Measurements from ENCODE around the gene GALNT10.

GALNT10 gene

DNA sequence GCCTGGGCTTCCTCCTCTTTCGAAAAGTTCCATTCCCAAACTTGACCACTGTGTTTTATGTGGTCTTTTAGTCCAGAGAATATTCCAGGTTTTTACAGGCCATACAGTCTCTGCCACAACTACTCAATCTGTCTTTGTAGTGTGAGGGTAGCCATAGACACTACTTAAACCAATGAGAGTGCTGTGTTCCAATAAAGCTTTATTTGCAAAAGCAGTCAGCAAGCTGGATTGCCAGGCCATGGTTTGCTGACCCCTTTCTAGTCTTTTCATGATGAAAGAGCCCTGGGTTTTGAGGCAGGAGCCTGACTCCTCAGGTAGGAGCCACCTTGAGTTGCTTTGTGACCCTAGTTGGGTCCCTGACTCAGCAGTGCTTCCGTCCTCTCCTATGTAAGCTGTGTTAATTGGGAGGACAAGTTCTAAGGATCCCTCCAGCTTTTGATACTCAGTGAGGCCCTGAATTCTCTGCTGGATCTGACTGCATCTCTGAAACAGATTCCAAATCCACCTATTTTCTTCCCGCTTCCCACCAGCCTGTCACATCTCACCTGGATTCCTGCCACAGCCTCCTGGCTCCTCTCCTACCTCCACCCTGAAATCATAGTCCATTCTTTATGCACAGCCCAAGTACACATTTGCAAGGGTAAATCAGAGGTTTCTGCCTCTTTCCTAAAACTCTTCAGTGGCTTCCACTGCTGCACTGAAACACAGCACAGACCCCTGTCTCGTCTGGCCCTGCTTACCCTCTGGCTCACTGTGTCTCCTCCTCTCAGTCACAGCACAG, 13.5 kb downstream of the GALNT10 start:
- DNase-seq, result no peak

DNA sequence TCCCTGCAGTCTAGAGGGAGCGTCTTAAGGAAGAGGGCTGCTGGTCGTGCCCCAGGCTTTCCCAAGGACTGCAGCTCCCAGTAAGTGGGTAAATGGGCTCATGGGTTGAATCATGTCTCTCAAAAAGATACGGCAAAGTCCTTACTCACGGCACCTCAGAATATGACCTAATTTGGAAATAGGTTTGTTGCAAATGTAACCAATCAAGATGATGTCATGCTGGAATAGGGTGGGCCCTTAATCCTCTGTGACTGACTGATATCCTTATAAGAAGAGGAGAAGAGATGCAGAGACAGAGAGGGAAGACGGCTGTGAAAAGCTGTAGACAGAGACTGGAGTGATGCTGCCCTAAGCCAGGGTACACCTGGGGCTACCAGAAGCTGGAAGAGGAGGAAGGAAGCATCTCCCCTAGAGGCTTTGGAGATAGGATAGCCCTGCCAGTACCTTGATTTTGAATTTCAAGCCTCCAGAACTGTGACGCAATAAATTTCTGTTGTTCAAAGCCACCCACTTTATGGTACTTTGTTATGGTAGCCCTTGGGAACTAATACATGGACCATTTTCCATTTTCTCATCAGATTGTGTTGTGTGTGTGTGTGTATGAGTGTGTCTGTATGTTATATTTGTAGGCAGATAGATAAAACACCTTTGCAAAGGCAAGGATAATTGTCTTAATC, 15.0 kb downstream of the GALNT10 start:
- DNase-seq, result no peak

DNA sequence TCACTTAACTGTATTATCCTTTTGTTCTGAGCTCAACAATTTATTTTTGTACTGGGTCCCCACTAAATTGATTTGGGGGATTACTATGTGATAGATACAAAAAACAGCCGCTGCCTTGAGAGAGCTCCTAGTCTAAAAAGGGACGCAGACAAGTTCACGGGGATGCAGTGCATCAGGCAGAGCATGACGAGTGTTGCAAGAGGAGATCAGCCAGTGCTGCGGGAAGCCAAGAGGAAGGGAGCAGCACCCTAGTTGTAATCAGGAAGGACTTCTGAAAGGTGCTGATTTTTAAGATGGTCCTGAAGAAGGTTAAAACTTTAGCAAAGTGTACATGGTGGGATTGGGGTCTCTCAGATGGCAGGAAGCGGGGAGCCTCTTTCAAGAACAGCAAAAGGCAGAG, 15.8 kb downstream of the GALNT10 start:
- no peak for DNase-seq

DNA sequence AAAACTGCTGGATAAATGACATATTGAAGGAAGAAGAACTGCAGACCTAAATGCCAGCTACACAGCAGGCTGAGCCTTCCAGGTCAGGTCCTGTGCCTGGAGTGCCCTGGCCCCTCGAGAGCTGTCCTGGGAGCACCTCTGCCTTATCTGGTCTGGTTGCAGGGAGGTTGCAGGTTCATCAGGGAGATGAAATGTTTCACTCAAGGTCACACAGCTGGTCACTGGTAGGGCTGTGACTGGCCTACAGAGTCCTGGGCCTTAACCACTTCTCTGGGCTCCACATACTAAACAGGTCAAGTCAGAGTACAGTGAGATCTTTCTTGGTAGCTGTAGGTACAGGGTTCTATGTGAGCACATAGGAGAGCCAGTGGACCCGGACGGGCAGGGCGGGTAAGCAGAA, 16.7 kb downstream of the GALNT10 start:
- DNase-seq, result no peak

DNA sequence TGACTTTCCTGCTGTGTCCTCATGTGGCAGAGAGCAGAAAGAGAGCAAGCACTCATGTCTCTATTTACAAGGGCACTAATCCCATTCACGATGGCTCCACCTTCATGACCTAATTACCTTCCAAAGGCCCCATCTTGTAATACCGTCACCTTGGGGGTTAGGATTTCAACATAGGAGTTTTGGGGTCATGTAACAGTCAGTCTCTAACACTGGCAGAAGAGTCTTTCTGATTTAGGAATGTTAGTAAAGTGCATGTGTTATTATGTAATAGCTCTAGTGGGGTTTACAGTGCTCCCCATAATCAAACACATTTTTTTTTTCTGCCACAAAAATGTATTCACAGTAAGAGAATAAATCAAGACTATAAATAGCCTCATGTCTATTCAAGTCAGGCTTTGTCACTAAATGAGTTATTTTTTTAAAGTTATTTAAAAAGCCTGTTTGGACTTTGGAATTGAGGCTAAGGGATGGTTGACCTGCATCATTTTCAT, 19.1 kb downstream of the GALNT10 start:
- no peak for DNase-seq

DNA sequence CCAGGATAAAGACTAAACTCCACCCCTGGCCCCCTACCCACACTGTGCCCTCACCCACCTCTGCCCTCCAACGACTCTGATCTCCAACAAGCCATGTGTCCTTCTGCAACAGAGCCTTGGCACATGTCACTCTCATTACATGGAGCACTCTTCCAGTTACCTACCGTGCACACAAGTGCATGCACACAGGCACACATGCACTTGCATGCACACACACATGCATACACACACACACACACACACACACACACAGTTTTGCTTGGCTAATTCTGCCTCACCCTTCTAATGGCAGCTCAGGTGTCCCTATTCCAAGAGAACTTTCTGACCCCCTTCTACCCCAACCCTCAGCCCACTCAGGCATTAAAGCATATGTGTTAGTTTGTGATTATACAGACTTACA, 19.6 kb downstream of the GALNT10 start:
- DNase-seq, result no peak

DNA sequence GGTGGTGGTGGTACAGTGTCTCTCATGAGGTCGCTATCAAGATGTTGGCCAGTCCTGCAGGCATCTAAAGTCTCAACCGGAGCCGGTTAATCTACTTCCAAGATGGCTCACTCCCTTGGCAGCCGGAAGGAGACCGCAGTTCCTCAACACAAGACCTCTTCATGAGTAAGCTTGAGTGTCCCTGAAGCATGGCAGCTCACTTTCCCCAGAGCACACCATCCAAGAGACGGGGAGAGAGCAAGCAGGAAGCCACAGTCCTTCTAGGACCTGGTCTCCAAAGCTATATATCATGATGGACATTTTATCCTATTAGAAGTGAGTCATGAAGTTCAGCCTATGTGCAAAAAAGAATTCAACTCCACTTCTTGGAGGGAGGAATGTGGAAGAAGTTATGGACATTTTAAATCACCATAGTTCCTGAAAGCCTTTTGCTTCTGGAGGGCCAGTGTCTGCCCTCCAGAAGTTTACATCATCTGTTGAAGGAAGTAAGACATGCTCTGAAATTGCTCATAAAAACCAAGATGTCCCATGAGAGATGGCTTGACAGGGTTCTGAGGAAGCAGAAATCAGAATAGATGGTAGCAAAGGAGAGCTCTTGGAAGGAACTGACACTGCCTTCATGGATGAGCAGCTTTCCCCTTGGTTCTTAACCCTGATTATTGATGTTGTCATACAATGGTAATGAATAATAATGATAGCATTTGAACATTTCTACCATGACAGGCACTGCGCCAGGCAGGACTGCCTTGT, 21.3 kb downstream of the GALNT10 start:
- no peak for DNase-seq

DNA sequence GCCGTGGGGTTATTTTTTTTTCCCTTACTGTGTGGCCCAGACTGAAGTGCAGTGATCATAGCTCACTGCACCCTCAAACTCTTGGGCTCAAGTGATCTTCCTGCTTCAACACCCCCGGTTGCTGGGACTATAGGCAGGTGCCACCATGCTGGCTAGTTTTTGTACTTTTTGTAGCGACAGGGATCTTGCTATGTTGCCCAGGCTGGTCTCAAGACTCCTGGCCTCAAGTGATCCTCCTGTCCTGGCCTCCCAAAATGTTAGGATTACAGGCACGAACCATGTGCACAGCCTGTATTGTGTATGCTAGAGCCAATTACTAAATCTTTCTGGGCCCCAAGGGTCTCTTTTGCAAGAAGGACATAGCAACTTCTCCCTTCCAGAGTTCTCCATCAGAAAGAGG, 23.1 kb downstream of the GALNT10 start:
- no peak for DNase-seq

DNA sequence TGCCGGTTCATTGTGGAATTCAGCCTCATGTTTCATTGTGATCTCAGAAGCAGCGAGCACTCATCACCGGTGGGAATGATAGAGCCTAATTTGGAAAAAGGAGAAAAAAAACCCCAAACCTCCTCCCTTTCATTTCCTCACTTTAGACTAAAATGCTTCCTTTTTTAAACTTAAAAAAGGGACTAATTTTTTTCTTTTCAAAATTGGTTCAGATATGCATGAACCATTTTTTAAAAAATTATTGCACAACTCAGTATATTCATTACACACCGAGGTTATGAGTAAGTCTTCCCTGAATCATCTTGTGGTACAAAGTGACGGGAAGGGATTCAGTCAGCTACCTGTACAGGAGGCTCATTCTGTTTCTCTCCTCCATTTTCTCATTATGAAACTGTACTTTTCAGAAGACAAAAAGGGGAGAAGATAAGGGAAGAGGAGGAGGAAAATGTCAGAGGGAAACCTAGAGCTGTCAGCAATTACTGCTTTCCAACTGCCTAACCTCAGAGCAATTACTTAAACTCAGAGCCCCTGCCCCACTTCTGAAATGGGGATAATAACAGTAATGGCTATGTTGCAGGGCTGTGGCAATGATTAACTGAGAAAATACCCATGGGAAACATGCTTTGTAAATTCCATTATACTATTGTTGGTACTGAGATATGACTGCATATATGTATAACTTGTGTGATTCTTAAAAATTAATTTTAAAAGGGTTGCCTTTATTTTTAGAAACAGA, 24.0 kb downstream of the GALNT10 start:
- no peak for DNase-seq

DNA sequence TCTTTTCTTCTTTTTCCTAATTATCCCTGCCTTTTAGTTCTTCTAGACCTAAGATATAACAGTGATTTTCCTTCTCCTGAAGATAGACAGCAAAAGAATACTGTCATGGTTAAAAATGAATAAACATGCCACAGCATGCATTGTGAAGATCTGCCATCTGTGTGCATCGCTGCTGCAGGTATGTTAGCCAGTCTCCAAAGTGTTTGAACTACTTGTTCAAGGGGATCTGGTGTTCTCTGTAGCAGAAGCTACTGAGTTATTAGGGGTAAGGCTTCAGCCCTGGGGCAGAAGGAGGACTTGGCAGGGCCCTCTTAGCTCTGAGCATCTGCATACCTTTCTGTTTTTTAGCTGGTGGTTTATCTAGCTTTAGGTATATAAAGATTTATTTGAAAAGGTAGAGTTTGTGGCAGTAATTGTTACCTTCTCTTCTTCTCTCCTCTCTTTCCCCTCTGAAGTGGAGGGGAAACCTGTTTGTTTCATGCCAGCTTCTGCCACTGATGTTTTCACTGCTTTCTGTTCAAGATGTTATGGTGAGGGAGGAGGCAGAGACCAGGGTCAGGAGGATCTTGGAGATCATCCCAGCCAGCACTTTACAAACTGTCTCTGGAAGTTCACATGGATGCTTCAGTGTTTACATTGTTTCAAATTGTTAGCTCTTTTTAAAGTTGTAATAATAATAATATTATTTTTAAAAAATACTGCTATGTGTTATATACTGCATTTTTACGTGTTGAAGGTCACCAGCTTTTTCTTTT, 25.2 kb downstream of the GALNT10 start:
- DNase-seq, result no peak

DNA sequence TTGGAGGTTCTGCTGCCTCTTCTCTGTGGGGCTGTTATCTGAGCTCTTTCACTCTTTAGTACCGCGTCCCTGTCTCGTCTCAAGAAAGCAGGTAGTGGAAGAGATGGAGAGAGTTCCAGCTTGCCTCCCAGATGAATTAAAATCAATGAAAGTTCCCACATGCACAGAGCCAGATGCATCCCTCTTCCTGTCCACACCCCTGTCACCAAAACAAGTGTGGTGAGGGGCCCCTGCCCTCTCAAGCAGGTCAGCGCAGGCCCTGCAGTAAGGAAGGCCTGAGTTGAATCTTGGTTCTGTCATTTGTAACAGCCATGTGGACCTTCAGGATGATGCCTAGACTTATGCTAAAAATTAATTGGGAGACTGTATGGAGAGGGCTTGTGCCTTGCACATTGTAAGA, 26.9 kb downstream of the GALNT10 start:
- no peak for DNase-seq

DNA sequence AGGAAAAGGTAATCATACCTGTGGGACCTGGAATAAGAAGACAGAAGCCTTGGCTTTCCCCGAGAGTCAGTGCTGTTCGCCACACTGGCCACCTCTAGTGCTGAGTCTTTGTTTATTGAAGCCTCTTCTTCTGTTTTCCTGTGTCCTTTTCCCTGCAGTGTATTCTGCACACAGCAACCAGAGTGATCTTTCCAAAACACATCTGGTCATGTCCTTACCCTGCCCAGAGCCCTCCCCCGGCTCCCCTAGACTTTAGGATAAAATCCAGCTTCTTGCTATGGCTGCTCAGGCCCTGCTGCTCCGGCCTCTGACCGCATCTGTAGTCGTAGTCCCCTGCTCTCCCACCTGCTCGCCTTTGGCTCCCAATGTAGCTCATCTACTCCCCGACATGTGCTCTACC, 28.3 kb downstream of the GALNT10 start:
- DNase-seq, result no peak

DNA sequence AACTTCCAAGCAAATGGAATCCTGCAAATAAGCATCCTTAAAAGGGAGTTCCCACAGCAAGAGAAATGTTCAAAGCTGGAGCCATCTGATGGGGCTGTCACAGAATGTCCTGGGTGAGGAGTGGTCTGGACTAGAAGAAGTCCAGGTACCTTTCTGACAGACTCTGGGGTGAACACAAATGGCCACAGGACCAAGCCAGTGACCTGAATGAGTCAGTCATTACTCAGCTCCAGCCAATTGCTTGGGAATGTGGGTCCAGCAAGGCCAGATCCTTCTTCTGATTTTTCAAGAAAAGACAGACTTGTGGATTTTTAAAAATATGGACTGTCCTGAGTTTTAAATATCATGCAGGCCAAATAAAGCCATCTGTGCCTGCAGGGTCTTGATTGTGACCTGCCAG, 30.1 kb downstream of the GALNT10 start:
- DNase-seq, result no peak

DNA sequence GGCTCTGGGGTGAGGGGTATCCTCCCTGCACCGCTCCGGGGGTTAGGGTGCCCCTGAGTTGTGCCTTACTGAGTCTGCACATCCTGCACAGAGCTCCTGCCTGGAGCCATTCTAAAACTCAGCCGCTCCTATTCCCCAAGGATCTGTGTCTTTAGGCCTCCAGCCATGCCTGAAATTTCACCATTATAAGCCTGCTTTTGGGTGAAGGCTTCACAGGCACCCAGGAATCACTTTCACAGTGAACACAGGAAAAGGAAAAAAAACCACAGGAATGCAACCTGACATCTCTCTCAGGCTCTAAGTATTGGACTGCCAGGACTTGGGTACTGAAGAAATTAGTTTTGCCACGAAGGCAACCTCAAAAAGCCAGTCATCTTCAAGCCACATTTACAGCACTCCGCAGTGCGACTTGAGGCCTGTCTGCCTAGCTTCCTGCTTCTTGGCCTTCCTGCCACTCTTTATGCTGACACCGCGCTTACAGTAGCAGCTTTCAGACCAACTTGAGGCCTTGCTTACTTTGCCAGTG, 30.9 kb downstream of the GALNT10 start:
- peak; percentile 53 for DNase-seq

DNA sequence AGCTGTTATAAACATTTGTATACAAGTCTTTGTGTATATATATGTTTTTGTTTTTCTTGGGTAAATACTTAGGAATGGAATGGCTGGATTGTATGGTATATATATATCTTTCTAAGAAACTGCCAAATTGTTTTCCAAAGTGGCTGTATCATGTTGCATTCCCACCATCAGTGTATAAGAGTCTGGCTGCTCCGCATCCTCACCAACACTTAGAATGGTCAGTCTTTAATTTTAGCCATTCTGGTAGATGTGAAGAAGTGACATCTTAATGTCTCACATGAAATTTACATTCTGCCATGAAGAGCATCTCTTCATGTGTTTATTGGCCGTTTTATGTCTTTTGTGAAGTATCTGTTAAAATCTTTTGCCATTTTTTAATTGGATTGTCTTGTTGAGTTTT, 31.9 kb downstream of the GALNT10 start:
- no peak for DNase-seq

DNA sequence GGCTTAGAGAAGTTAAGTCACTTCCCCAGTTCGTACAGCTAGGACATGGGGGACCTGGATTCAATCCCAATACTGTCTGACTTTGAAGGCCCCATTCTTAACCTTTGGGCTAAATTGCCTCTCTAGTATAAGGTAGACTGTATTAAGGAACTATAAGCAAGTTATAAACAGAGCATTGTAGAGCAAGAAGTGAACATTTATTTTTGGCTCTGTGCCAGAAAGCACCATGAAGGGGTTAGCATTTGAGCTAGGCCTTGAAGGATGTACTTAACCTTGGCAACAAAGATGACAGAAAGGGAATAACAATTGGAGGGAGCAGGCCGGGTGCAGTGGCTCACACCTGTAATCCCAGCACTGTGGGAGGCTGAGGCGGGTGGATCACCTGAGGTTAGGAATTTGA, 32.8 kb downstream of the GALNT10 start:
- no peak for DNase-seq

DNA sequence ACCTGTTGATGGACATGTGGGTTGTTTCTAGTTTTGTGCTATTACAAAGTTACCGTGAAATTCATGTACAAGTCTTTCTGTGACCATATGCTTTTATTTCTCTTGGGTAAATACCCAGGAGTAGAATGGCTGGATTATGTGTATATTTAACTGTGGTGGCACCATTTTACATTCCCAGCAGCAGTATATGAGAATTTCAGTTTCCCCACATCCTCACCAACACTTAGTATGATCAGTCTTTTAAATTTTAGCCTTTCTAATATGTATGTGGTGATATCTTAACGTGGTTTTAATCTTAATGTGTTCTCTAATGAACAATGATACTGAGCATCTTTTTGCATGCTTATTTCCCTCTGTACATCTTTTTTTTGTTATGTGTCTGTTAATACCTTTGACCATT, 36.6 kb downstream of the GALNT10 start:
- no peak for DNase-seq

DNA sequence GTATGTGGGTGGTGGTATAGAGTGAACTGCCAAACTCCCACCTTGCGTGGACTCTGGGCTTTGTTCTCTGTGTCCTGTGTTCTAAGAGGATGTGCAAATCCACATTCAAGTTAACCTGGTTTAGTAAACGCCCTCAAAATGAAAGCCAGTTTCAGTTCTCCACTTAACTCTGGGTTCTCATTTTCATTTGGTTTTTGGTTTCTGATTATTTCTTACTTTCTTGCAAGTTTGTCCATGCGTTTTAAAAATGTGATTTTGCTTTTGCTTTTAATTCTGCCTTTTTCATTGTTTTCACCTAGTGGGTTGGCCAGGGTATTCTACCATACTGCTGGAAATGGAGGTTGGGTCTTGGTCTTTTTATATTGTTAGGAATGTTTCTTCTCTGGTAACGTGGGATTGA, 38.2 kb downstream of the GALNT10 start:
- DNase-seq, result no peak

DNA sequence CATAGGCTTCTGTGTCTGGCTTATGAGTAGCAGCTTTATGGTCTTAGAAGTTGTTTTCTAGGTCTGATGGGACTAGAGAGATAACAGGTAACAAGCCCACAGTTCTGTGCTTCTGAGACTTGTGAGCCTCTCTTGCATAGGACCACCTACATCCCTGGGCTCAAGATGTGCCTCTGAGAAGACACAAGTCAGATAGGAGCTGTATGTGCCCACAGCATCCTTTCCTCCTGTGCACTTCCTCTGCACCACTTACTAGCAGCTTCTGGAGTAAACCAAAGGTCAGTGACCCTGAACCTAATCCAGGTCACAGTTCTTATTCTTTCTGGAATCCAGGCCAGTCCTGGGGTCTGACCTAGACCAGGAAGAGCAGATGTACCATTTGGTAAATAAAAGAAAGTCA, 40.0 kb downstream of the GALNT10 start:
- DNase-seq, result no peak

DNA sequence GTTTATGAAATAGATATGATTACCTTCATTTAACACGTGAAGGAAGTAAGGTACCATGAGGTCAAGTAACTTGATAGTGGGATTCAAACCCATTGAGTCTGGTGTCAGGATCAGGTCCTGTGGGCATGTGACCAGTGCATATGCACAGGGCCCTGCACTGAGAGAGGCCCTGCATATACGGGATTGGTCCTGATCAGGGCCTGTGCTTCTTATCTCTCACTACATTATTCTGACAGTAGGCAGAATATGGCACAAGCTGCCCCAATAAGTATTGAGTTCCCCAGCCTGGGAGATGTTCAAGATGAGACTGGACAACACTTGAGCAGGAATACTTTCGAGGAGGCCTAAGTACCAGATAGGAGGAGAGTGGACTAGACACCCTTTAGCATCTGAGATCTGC, 44.0 kb downstream of the GALNT10 start:
- DNase-seq, result no peak

DNA sequence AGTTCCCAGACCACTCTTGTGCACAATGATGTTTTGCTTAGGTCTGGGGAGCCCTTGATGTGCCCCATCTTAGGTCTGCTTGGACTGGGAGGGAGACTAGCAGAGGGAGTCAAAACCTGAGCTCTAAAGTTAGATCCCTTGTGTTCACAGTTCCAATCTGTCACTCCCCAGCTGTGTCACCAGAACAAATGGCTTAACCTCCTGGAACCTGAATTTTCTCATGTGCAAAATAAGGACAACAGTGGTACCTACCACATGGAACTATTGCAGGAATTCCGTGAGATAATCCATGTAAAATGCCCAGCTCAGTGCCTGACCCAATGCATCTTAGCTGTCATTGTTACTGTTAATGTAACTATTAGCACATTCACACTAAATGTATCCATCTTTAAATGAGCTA, 45.5 kb downstream of the GALNT10 start:
- no peak for DNase-seq
